GM10266 (cell line): Measurements from ENCODE around the gene IL5RA.

ENCODE experiments used
- DNase-seq: peaks from one replicate; pipeline ENCODE4 v3.0.0; 2012; ENCODE audit errors: extremely low spot score
- TF ChIP-seq, protein P1 (sequence below): IDR thresholded peaks from 2 replicates; pipeline ENCODE4 v1.5.1; 2012; ENCODE audit warnings: mild to moderate bottlenecking, low read depth; ENCODE audit not compliant: control insufficient read depth, insufficient read depth; ENCODE audit errors: missing control alignments

The IL5RA gene, protein sequence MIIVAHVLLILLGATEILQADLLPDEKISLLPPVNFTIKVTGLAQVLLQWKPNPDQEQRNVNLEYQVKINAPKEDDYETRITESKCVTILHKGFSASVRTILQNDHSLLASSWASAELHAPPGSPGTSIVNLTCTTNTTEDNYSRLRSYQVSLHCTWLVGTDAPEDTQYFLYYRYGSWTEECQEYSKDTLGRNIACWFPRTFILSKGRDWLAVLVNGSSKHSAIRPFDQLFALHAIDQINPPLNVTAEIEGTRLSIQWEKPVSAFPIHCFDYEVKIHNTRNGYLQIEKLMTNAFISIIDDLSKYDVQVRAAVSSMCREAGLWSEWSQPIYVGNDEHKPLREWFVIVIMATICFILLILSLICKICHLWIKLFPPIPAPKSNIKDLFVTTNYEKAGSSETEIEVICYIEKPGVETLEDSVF

DNA sequence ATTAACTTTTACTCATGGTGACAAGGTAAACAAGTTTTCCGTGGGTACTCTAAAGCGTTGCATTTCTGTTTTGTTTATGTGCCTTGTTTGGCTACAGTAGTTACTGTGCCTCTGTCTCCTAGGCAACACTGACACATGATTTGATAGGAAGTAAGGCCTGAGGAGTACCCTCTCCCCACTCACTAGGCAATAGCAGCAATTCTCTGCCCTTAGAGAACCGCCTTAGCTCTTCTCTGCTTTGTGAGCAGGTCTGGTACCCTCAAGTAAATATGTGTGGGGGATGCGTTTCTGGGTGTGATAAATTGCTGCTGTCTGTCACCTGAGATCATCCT is at the start of gene IL5RA:
TSS of gene IL5RA (minus strand) at position 76 of the 332 bp plus-strand sequence. CDS start 5,390 bp downstream, outside the sequence.
- TF ChIP-seq, protein P1, sequence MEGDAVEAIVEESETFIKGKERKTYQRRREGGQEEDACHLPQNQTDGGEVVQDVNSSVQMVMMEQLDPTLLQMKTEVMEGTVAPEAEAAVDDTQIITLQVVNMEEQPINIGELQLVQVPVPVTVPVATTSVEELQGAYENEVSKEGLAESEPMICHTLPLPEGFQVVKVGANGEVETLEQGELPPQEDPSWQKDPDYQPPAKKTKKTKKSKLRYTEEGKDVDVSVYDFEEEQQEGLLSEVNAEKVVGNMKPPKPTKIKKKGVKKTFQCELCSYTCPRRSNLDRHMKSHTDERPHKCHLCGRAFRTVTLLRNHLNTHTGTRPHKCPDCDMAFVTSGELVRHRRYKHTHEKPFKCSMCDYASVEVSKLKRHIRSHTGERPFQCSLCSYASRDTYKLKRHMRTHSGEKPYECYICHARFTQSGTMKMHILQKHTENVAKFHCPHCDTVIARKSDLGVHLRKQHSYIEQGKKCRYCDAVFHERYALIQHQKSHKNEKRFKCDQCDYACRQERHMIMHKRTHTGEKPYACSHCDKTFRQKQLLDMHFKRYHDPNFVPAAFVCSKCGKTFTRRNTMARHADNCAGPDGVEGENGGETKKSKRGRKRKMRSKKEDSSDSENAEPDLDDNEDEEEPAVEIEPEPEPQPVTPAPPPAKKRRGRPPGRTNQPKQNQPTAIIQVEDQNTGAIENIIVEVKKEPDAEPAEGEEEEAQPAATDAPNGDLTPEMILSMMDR: no peak
- no peak for DNase-seq

DNA sequence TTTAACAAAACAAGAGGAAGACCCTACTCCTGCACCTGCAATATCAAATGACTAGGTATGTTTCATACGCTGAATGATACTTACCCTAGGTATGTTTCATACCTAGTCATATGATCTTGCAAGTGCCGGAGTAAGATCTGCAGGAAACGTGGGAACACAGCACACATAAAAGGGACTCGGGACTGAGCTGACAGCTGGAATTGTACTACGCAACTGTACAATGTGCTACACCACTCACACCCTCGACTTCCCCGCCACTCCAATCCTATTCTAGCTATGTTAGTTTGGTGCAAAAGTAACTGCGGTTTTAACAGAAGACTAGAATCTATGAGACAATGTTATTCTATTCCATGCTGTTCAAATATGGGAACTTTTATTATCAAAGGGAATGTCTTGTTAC is 47.3 kb upstream of the IL5RA start:
- DNase-seq: no peak

DNA sequence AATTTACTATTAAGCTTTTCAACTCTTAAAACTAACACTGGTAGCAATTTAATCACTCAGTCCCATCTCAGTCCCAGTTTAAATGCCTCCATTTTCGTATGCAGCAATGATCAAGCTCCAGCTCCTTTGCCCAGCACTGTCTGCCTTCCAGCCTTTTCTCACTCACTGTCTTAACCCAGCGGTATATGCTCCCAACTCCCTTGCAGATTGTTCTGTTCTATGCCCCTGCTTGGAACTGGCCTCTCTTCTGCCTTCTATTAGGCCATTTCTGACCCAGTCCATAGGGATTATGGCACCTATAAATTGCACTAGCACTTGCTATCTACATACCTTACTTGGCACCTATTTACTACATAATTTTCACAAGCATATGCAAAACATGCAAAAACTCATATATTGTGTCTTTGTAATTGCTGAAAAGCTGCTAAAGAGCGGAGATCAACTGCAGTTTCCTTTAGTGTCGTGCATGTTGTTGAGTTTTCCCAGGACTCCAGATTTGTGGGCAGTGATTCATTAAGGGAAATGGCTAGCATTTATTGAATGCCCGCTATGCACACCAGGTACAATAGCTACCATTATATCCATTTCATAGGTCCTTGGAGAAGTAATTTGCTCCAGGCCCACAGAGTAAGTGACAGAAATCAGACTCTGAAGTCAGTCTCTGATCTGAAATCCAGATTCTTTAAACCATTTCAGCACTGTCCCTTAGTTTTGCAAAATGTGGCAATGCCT is 44.9 kb upstream of the IL5RA start:
- DNase-seq: no peak
- TF ChIP-seq, protein P1: no peak

More for the DNA sequence above, 47.3 kb upstream of the IL5RA start:
- TF ChIP-seq, protein P1: no peak

DNA sequence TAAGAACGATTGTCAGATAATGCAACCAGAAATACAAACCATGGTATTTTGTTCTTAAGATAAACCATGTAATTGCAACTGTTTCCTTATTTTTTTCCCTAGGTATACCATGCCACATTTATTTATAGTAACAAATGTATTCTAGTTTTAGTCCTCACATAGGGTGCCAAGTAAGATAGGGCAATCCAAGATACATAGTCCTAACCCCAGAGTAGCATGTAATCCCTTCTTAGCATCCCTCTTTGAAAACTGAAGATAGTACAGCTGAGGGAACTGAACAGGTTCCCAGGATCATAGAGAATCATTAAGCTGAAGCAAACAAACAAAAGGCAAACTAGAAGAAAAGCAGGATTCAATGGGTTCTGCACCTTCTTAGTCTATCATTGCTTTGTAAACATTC is 41.3 kb upstream of the IL5RA start:
- no peak for DNase-seq
- TF ChIP-seq, protein P1: no peak

DNA sequence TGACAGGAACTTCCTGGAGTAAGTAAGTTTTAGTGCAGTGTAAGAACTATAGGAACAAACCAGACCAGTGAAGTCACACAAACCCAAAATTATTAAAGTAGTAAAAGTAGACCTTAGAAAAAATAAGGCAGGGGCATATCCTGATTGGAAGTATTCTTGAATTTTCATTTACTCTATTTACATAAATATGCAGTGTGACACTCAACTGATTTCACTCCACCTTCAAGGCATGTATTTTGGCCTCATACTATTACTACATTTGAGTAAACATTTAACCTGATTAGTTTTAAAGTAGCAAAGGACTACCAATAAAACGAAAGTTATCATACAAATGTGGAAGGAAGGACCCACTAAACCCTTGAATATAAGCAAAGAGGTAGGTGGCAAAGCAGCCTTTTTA is 39.4 kb upstream of the IL5RA start:
- TF ChIP-seq, protein P1: no peak

DNA sequence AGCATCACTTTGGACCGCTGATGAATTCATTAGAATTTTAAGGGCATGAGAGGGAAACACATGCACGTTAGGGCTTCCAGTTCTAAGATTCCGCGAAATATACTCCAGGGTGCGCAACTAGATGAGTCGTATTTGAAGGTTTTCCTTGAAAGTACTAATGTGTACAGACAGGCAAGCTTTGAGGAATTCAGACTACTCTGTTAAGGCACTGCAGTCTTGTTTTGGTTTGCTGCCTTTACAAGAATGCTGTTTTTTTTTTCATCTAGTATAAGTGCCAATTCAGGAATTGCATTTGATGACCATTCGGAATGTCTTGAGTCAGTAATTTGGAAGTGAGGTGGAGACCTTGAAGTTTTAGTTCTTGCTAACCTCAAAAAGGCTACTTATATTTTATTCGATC is 35.7 kb upstream of the IL5RA start:
- TF ChIP-seq, protein P1: no peak
- no peak for DNase-seq

More for the DNA sequence above, 39.4 kb upstream of the IL5RA start:
- DNase-seq: no peak

DNA sequence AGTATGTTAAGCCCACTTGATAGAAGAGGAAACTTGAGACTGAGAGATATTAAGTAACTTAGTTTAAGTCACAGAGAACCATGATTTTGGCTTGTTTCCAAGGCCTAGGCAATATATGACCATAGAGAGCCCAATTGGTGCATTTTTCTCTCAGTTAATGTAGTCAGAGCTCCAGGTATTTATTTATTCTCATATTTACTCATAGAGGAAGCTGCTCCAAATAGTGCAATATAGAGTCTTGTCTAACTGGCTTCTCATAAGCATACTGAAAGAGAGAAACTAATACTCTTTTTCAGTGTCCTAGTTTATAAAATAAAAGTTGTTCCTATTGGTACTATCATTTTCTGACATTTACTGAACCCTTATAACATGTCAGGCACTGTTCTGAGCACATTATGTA is 31.8 kb upstream of the IL5RA start:
- TF ChIP-seq, protein P1: no peak

More for the DNA sequence above, 31.8 kb upstream of the IL5RA start:
- no peak for DNase-seq
